Vagina (tissue), 2 donors: ENCODE data around the gene BICDL2.

ENCODE experiments used
- POLR2A ChIP-seq, 2 donors: fragments of 450-650 bp; IDR thresholded peaks; one replicate each; pipeline ENCODE4 v1.6.1; 2017; ENCODE audit warnings: antibody characterized with exemption in 2 of 2, mild to moderate bottlenecking in 2 of 2, moderate library complexity in 2 of 2
- TF ChIP-seq, protein P1 (sequence below), 3 experiments: fragments of 450-650 bp in 2 of 3; fragments of 200-600 bp in 1 of 3; sonication (generic) in 1 of 3; IDR thresholded peaks; one replicate each; pipeline ENCODE4 v1.5.1; 2017 to 2019; ENCODE audit warnings: antibody characterized with exemption in 3 of 3, mild to moderate bottlenecking in 2 of 3, moderate library complexity in 2 of 3

DNA sequence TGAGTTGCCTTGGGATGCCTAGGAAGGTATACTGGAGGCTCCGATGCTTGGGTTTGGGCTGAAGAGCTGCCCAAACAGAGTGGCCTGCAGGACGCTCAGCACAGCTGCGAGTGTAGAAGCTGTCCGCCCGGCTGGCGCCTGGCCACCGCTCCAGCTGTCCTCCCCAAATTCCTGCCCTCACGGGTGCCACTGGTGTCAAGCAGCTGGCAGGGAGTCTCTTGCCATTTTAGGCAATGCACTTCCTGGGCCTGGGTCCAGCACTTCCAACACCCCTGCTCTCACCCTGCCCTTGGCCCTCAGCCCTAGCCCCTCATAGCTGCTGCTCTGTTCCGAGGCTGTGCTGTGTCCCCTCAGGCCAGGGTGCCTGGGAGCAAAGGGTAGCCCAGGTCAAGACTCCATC lies 51.3 kb downstream of the BICDL2 start:
- TF ChIP-seq, protein P1, sequence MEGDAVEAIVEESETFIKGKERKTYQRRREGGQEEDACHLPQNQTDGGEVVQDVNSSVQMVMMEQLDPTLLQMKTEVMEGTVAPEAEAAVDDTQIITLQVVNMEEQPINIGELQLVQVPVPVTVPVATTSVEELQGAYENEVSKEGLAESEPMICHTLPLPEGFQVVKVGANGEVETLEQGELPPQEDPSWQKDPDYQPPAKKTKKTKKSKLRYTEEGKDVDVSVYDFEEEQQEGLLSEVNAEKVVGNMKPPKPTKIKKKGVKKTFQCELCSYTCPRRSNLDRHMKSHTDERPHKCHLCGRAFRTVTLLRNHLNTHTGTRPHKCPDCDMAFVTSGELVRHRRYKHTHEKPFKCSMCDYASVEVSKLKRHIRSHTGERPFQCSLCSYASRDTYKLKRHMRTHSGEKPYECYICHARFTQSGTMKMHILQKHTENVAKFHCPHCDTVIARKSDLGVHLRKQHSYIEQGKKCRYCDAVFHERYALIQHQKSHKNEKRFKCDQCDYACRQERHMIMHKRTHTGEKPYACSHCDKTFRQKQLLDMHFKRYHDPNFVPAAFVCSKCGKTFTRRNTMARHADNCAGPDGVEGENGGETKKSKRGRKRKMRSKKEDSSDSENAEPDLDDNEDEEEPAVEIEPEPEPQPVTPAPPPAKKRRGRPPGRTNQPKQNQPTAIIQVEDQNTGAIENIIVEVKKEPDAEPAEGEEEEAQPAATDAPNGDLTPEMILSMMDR (IDR thresholded peaks at IDR 0.05), result no peak
- TF ChIP-seq POLR2A (IDR thresholded peaks at IDR 0.05), result no peak
